HG02970 (cell line): ENCODE measurements around the gene AK5.

Experiments
- ATAC-seq: cut with Tn5 transposase; IDR thresholded peaks from one replicate; pipeline ENCODE4 v1.9.1; 2021; ENCODE audit warnings: mild to moderate bottlenecking, moderate library complexity, moderate number of reproducible peaks; ENCODE audit not compliant: unreplicated experiment, low FRiP score

AK5 gene

DNA sequence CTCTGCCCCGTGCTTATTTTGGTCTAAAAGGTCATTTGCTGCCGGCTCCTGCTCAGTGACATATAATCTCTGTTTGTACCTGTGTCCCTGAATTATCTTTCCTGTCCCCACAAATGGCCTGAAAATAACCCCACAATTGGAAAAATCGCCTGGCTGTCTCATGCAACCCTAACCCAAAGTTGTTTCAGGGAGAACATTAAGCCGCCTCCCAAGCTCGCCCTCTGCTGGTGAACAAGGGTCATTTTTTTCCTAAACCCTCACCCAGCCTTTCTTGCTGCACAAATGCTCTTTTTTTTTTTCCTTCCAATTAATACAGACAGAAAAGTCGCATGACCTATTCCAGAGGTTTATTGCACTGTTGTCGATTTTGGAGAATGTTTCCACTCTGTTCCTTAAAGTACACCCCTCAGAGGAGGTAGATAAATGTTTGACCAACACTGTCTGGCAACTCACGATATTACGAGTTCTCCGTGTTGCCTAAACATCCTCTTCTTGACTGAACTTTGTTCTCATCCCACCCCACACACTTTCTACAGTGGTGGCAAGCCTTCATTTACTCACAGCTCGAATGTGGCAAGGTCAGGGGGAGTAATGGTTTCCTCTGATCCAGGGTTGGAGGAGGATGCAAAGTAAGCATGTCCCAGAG is 252.0 kb downstream of the AK5 start:
- no peak for ATAC-seq

- ATAC-seq = no peak
Observed at GRCh38 chr1:77534456-77534855, 252.6 kb downstream of the AK5 start.

- ATAC-seq = no peak
Observed at GRCh38 chr1:77536813-77537212, 255.0 kb downstream of the AK5 start.

- peak; percentile 73 for ATAC-seq
Observed at GRCh38 chr1:77538956-77539518, 257.2 kb downstream of the AK5 start.

- ATAC-seq = no peak
Observed at GRCh38 chr1:77539519-77540142, 257.8 kb downstream of the AK5 start.

GRCh38 chr1:77540501-77541161 is 258.8 kb downstream of the AK5 start:
- no peak for ATAC-seq

DNA sequence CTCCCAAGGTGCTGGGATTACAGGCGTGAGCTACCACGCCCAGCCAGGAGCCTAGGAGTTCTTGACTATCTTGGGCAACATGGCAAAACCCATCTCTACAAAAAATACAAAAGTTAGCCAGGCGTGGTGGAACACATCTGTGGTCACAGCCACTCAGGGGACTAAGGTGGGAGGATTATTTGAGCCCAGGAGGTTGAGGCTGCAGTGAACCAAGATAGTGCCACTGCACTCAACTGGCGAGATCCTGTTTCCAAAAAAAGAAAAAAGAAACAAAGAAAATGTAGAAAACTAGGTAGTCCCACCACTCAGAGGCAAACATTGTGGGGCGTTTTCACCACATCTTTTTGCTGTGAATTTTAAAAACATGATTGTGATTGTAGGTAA is 259.3 kb downstream of the AK5 start:
- no peak for ATAC-seq

DNA sequence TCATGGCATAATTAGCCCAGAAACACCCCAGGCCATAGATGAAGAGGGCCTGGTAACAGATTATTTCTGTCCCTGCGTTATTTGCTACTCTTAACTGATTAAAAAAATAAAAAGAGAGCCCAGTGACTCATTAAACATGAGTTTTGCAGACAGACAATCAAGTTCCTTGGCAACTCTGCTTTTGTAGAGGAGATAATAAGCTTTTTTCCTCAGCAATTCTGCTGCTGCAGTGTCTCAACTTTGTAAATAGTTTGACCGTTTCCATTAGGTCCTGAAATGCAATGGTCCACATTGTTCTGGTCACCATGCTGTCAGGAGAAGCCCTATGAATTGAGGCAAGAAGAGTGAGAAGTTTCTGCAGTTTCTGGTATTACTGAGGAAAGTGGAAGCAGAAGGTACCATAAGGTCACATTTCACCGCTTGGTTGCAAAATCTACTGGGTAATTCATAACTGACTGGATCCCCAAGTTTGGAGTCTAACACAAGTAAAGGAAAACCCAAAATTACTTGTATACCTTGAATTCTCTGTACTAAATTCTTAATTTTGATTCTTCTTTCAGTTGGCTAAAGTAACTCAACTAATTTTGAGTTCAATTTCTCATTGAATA is 261.1 kb downstream of the AK5 start:
- no peak for ATAC-seq

GRCh38 chr1:77543822-77544448 is 262.1 kb downstream of the AK5 start:
- ATAC-seq = no peak

GRCh38 chr1:77544845-77545244 is 263.0 kb downstream of the AK5 start:
- no peak for ATAC-seq

GRCh38 chr1:77545970-77546369 is 264.2 kb downstream of the AK5 start:
- no peak for ATAC-seq

- ATAC-seq = no peak
Observed at GRCh38 chr1:77546890-77547289, 265.1 kb downstream of the AK5 start.

- ATAC-seq = no peak
Observed at GRCh38 chr1:77548285-77548684, 266.5 kb downstream of the AK5 start.

DNA sequence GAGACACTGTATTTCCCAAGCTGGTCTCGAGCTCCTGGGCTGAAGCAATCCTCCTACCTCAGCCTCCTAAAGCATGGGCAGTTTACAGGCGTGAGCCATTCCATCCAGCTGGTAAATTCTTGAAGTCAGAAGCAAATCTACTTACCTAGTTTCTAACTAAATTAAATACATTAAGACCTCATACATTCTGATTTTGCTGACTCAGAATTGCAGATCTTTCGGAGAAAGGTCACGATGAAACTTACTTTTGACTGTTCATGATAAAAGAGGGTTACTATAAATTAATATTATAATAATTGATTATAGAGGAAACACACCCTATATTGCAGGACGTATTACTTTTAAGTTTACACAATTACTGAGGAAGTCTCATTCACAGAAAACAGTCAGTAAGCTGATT is 268.3 kb downstream of the AK5 start:
- no peak for ATAC-seq

GRCh38 chr1:77552626-77553025 is 270.8 kb downstream of the AK5 start:
- no peak for ATAC-seq

DNA sequence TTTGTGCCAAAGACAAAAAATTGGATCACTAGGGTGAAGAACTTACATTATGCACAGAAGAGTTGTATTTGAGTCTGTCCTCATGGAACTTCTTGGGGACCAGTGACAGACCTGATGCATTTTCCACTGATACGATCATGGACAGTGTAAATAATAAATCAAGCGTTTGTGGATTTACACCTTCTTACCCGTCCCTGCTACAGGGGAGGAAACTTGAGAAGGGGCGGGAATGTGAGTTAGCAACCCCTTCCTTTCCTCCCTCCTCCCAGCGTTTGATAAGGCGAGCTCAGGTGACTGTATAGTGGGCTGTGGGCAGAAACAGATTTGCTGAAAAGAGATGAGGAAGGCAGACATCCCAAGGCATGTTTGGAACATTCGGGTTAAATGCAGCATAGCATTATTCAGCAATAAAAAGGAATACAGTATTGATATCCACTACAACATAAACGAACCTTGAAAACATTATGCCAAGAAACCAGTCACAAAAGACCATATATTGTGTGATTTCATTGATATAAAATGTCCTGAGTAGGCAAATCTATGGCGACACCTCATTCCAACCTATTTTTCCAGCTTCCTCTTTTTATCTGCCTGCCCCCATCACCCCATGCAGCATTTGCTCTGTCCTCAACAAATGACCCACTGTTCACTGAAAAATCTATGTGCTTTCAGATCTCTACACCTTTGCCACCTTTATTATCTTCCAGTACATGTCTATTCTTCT is 271.9 kb downstream of the AK5 start:
- ATAC-seq = no peak

DNA sequence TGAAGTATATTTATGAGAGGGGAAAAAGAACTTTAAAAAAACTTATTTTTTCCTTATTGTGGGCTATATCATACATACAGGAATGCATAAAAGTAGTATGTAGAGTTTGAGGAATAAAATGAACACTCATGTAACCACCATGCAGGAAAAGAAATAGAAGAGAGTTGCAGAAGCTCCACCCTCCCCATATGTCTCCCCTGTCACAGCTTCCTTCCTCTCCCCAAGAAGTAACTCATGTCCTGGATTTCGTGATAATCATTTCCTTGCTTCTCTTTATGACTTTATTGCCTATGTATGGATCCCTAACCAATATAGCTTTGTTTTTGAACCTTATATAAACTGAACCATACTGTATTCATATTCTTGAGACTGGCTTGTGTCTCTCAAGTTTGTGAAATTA is 274.2 kb downstream of the AK5 start:
- ATAC-seq = no peak

- no peak for ATAC-seq
Observed at GRCh38 chr1:77557053-77557452, 275.2 kb downstream of the AK5 start.

DNA sequence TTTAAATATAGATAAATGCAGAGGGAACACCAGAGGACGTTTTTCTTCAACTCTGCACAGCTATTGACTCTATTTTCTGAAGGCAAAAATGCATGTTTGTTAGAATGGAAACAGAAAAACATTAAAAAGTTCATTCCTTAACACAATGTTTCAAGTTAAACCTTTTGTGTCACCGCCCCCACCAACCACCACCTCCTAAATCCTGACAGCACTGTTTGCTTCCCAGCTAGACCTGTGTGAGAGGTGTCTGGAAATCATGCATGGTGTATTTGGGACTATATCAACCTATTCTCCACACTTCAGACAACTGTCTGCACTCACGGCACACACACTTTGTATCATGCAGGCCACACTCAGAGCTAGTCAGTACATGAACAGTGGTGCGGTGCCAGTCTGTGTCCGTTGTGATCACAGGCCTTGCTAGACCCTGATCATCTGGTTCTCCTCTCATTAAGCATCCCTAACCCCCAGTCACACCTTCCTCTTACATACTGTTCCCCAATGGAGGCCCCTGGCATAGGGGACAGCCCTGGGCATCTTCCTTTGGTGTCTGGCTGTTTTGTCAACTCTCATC is 276.9 kb downstream of the AK5 start:
- ATAC-seq = no peak

DNA sequence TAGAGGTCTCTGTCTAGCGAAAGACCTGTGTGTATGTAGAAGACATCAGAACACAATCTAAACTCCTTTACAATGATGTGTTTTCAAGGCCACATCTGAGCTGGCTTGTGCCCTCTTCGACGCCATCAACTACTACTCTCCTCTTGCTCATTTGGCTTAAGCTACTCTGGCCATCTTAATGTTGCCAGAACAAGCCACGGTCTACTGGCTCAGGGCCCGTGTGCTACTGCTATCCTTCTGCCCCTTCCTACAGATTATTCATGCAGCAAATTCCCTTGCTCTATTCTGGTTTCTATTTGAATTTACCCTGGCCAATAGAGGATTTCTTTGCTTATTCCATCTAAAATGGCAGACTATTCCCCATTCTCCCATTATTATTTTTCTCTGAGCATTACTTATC is 278.9 kb downstream of the AK5 start:
- ATAC-seq = no peak
